OCI-LY3 (cell line): ENCODE results near the gene SYNE4.

Source experiments
- H2AFZ ChIP-seq: fragments of 200-600, 300-600 bp; shearing (Covaris generic); 2 replicates; pipeline ENCODE4 v1.6.0; 2014; ENCODE audit warnings: antibody characterized with exemption, low read depth, low read length
- H3K27ac ChIP-seq: fragments of 200-600, 300-600 bp; sonication (generic); 2 replicates; pipeline ENCODE4 v1.5.1; 2014; ENCODE audit warnings: mild to moderate bottlenecking, low read length, moderate library complexity, mixed read lengths
- H3K27me3 ChIP-seq: fragments of 200-600, 300-600 bp; sonication (generic); 2 replicates; pipeline ENCODE4 v1.6.1; 2014; ENCODE audit warnings: low read depth, low read length, mixed read lengths
- H3K36me3 ChIP-seq: fragments of 200-600, 300-600 bp; sonication (generic); replicated peaks from 2 replicates; pipeline ENCODE3; 2014; ENCODE audit warnings: low read depth, low read length, mixed read lengths
- H3K4me1 ChIP-seq: fragments of 300-600, 200-600 bp; sonication (generic); 2 replicates; pipeline ENCODE4 v1.6.1; 2014; ENCODE audit warnings: low read length, mixed read lengths
- H3K4me2 ChIP-seq: fragments of 200-600, 300-600 bp; sonication (generic); 2 replicates; pipeline ENCODE4 v1.6.1; 2014; ENCODE audit warnings: low read length, mixed read lengths
- H3K4me3 ChIP-seq: fragments of 300-600, 200-600 bp; sonication (generic); 2 replicates; pipeline ENCODE4 v1.5.1; 2014; ENCODE audit warnings: antibody characterized with exemption, mild to moderate bottlenecking, low read length, moderate library complexity
- H3K79me2 ChIP-seq: fragments of 300-600, 200-600 bp; shearing (Covaris generic); 2 replicates; pipeline ENCODE4 v1.6.1; 2014; ENCODE audit warnings: mild to moderate bottlenecking, low read length, mixed read lengths
- H3K9ac ChIP-seq: fragments of 300-600, 200-600 bp; shearing (Covaris generic); 2 replicates; pipeline ENCODE4 v1.6.0; 2014; ENCODE audit warnings: mild to moderate bottlenecking, low read length, moderate library complexity
- H3K9me3 ChIP-seq: fragments of 200-600, 300-600 bp; shearing (Covaris generic); 2 replicates; pipeline ENCODE4 v1.6.1; 2014; ENCODE audit warnings: low read length, mixed read lengths; ENCODE audit not compliant: insufficient read depth
- H4K20me1 ChIP-seq: fragments of 200-600, 300-600 bp; sonication (generic); 2 replicates; pipeline ENCODE4 v1.6.1; 2016; ENCODE audit warnings: low read length, mixed read lengths; ENCODE audit not compliant: insufficient read depth
- CTCF ChIP-seq: fragments of 200-600, 300-600 bp; sonication (generic); IDR thresholded peaks from 2 replicates; pipeline ENCODE4 v1.5.1; 2014; ENCODE audit warnings: antibody characterized with exemption, low read length, low read depth
- EZH2phosphoT487 ChIP-seq: fragments of 200-600 bp; shearing (Covaris generic); IDR thresholded peaks from 2 replicates; pipeline ENCODE4 v1.6.1; 2018; ENCODE audit warnings: antibody characterized with exemption, mixed run types, low read depth

Gene SYNE4

GRCh38 chr19:36023432-36023831, 14.8 kb upstream of the SYNE4 start:
- H3K79me2 ChIP-seq = no peaks in the 10 kb centered on the region
- H3K9me3 ChIP-seq = no peaks in the 10 kb centered on the region
- H3K27ac ChIP-seq = no peak overlapping the region
- H3K4me3 ChIP-seq = no peak overlapping the region
- H3K4me1 ChIP-seq = no peaks in the 10 kb centered on the region
- H3K9ac ChIP-seq = no peak overlapping the region
- H3K27me3 ChIP-seq = no peaks in the 10 kb centered on the region
- H4K20me1 ChIP-seq = no peaks in the 10 kb centered on the region
- H3K4me2 ChIP-seq = no peak overlapping the region
- no peak for TF ChIP-seq EZH2phosphoT487
- no peak for TF ChIP-seq CTCF
- H3K36me3 ChIP-seq = peaks cover 23% of the 10 kb centered on the region
- no peak overlapping the region for H2AFZ ChIP-seq

GRCh38 chr19:36019061-36019670, 10.6 kb upstream of the SYNE4 start:
- peaks cover 31% of the 10 kb centered on the region for H3K36me3 ChIP-seq
- TF ChIP-seq EZH2phosphoT487 = no peak
- no peak for TF ChIP-seq CTCF

GRCh38 chr19:36014012-36014924, 5.7 kb upstream of the SYNE4 start, which contains the start of gene ALKBH6:
Gene ALKBH6 (minus strand): TSS chr19:36014213. CDS start chr19:36013397, 816 bp downstream.
- Histone ChIP-seq H3K27ac (peak within 1 kb of the TSS; percentile 29), H3K27me3 (no peaks in the 10 kb centered on the region), H3K36me3 (peaks cover 19% of the 10 kb centered on the region)

More at GRCh38 chr19:36019061-36019670, 10.6 kb upstream of the SYNE4 start:
- Histone ChIP-seq H3K27me3 (no peaks in the 10 kb centered on the region), H3K4me3 (no peak overlapping the region), H2AFZ (no peak overlapping the region), H4K20me1 (no peaks in the 10 kb centered on the region), H3K4me2 (no peak overlapping the region), H3K4me1 (peaks cover 8% of the 10 kb centered on the region), H3K9ac (no peak overlapping the region), H3K9me3 (no peaks in the 10 kb centered on the region), H3K27ac (no peak overlapping the region), H3K79me2 (peaks cover 12% of the 10 kb centered on the region)

More at GRCh38 chr19:36014012-36014924, 5.7 kb upstream of the SYNE4 start, which contains the start of gene ALKBH6:
- H3K4me2 ChIP-seq = peak within 1 kb of the TSS; percentile 96
- H3K9me3 ChIP-seq = no peaks in the 10 kb centered on the region
- H3K79me2 ChIP-seq = peaks cover 21% of the 10 kb centered on the region
- H3K4me3 ChIP-seq = peak within 1 kb of the TSS; percentile 90
- peaks cover 14% of the 10 kb centered on the region for H3K4me1 ChIP-seq
- H3K9ac ChIP-seq = peak within 1 kb of the TSS; percentile 89
- no peaks in the 10 kb centered on the region for H4K20me1 ChIP-seq
- peak within 1 kb of the TSS; percentile 82 for H2AFZ ChIP-seq
- TF ChIP-seq CTCF = no peak
- TF ChIP-seq EZH2phosphoT487 = no peak
